ENCODE measurements around the gene PCNX1.

- no peak for TF ChIP-seq MXI1 (IDR thresholded peaks at IDR 0.05; ENCODE audit: borderline replicate concordance, low read depth, low read length)
- no peak for TF ChIP-seq CTCF (conservative IDR thresholded peaks at IDR 0.05; ENCODE audit: low read depth, low read length)
- no peak for TF ChIP-seq FOS (IDR thresholded peaks at IDR 0.05; ENCODE audit: low read depth, low read length)
- no peak for TF ChIP-seq RAD21 (IDR thresholded peaks at IDR 0.05; ENCODE audit: low read length)
- no peak for TF ChIP-seq POLR2A (IDR thresholded peaks at IDR 0.05; ENCODE audit: low read depth, low read length)
- TF ChIP-seq USF2 (IDR thresholded peaks at IDR 0.05; ENCODE audit: low read depth, low read length) = no peak
- no peak for TF ChIP-seq MAFK (IDR thresholded peaks at IDR 0.05; ENCODE audit: low read depth, low read length)
- no peak for TF ChIP-seq CHD1 (IDR thresholded peaks at IDR 0.05; ENCODE audit: low read depth, low read length)
These were observed 187.5 kb downstream of the PCNX1 start for GRCh38 chr14:71094722-71095121.
